Activated CD8-positive, alpha-beta T cell treated with anti-CD3 and anti-CD28 coated beads, Interleukin-2, amount 10 ng/mL, durations not matched to agents 7 days and 5 days (primary cell): Measurements from ENCODE around the gene DLG2. TPM values are rescaled to one million over a fixed set of nuclear protein-coding genes. Genes with fewer than 3 reads are reported as not detected.

Experiments used
- ATAC-seq: fragments of 150-1000 bp; cut with Tn5 transposase; one replicate; pipeline ENCODE4 v1.10.0; 2021; ENCODE audit warnings: moderate library complexity
- CTCF ChIA-PET: fragments of 350-600 bp; sonication (Branson Sonifier 250); formaldehyde crosslinking; loops from one replicate; lab custom pipeline; 2021; ENCODE audit warnings: antibody characterized with exemption; lab: Charles Lee
- POLR2A ChIA-PET: fragments of 350-600 bp; sonication (Branson Sonifier 250); formaldehyde crosslinking; loops from one replicate; lab custom pipeline; 2021; ENCODE audit warnings: antibody characterized with exemption; lab: Charles Lee
- DNase-seq: peaks from one replicate; pipeline ENCODE4 v3.0.0-alpha.2; 2020
- H3K27ac Mint-ChIP-seq: one replicate; pipeline ENCODE4 v1.8.0; 2021; ENCODE audit warnings: mild to moderate bottlenecking, mixed read lengths
- H3K27me3 Mint-ChIP-seq: one replicate; pipeline ENCODE4 v1.8.0; 2021; ENCODE audit warnings: low read depth, mixed read lengths
- H3K36me3 Mint-ChIP-seq: one replicate; pipeline ENCODE4 v1.8.0; 2021; ENCODE audit warnings: low read depth, mixed read lengths
- H3K4me1 Mint-ChIP-seq: one replicate; pipeline ENCODE4 v1.8.0; 2021; ENCODE audit warnings: low read depth, mixed read lengths
- H3K4me3 Mint-ChIP-seq: one replicate; pipeline ENCODE4 v1.8.0; 2021; ENCODE audit warnings: mild to moderate bottlenecking, mixed read lengths
- H3K9me3 Mint-ChIP-seq: one replicate; pipeline ENCODE4 v1.8.0; 2022; ENCODE audit warnings: mixed read lengths; ENCODE audit not compliant: insufficient read depth
- total RNA-seq, 2 experiments: library from RNA; stranded (reverse); gene quantifications; one replicate each; pipeline ENCODE4 v1.2.3, GENCODE V29; 2021

Gene DLG2
- total RNA-seq, 2 experiments from 2014 or later: 1.3 to 1.6 TPM

- CTCF ChIA-PET: no interaction called here
- Mint-ChIP-seq H3K27me3 (no peaks in the 10 kb centered on the region), H3K4me1 (no peaks in the 10 kb centered on the region), H3K4me3 (no peak overlapping the region), H3K27ac (no peak overlapping the region), H3K9me3 (no peaks in the 10 kb centered on the region), H3K36me3 (no peaks in the 10 kb centered on the region)
- no peak for DNase-seq
- POLR2A ChIA-PET: no interaction called here
- no peak for ATAC-seq
Measured at GRCh38 chr11:84496122-84496521, 1131.0 kb downstream of the DLG2 start.

DNA sequence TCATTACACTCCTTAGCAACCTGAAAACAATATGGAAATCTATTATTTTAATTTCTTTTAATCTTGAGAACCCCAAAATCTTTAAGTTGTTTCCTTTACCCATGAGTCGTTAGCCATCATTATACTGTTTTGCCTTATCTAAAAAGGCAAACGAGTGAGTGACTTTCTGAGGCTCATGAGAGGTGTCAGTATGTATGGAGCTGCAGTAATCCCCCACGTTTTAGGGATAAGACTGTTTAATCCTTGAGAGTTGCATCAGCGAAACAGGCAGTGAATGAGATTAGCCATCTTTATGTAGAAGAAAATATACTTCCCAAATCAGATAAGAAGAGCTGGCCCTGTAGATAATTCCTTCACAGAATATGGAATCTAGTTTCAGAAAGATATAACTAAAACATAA is 1147.0 kb downstream of the DLG2 start:
- ChIA-PET POLR2A (no interaction called here), CTCF (no interaction called here)
- DNase-seq (no peak), ATAC-seq (no peak)
- Mint-ChIP-seq H3K36me3 (no peaks in the 10 kb centered on the region), H3K9me3 (peaks cover 13% of the 10 kb centered on the region), H3K4me3 (no peak overlapping the region), H3K27me3 (no peaks in the 10 kb centered on the region), H3K4me1 (no peaks in the 10 kb centered on the region), H3K27ac (no peak overlapping the region)

DNA sequence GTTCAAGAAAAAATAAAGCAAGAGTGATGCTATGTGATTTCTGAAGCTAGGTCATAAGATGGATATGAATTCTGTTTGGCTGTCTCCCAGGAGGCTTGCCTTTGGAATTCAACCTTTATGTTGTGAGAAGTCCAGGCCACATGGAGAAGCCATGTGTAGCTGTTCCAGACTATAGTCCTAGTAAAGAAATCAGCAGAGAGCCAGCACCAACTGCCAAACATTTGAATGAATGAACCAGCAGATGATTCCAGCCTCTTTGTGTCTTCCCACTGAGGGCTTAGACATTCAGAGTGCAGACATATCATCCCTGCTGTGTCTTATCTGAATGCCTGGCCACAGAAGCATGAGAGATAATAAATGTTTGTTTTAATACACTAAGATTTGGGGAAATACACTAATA is 1150.6 kb downstream of the DLG2 start:
- ChIA-PET POLR2A (no interaction called here), CTCF (no interaction called here)
- H3K9me3 Mint-ChIP-seq: peaks cover 11% of the 10 kb centered on the region
- H3K4me3 Mint-ChIP-seq: no peak overlapping the region
- ATAC-seq (no peak), DNase-seq (no peak)
- no peaks in the 10 kb centered on the region for H3K36me3 Mint-ChIP-seq
- no peaks in the 10 kb centered on the region for H3K27me3 Mint-ChIP-seq
- H3K27ac Mint-ChIP-seq: no peak overlapping the region
- no peaks in the 10 kb centered on the region for H3K4me1 Mint-ChIP-seq

DNA sequence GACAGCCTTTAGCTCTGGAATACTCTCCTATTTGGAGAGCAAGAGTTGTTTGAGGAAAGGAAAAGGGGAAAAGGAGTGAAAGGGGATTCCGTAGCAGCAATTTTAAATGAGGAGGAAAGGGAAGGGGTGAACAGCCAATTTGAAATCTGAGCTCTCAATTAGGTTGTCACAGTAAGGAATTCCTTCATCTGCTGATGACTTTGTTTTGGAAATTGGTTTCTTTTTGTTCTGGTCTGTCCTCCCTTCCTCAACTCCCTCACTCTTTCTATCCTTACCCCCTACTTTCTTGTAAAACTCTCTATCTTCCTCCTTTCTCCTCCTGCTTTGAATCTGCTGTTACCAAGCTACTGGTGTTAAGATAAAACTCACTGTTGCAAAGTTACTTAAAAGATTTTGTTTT is 1155.6 kb downstream of the DLG2 start:
- ATAC-seq: no peak

DNA sequence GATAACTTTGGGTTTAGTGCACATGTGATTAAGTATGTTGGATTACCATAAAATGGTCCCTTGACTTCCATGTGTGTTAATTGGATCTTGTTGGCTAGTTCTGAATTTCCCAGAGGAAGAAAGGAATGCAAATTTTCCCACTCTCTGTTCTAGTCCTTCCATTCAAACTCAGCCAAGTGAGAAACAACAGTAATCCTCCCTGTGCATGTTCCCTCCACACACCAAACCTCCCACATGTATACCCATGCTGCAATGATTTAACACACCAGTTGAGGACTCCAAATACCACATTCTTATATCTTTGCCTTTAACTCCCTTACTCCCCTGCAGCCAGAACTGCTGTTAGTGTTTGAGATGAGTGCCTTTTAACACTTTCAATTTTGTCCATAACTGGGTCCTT is 1158.9 kb downstream of the DLG2 start:
- H3K36me3 Mint-ChIP-seq: no peaks in the 10 kb centered on the region
- CTCF ChIA-PET: no interaction called here
- DNase-seq (no peak), ATAC-seq (no peak)
- no peaks in the 10 kb centered on the region for H3K9me3 Mint-ChIP-seq
- H3K27ac Mint-ChIP-seq: no peak overlapping the region
- no peaks in the 10 kb centered on the region for H3K4me1 Mint-ChIP-seq
- POLR2A ChIA-PET: no interaction called here
- H3K27me3 Mint-ChIP-seq: no peaks in the 10 kb centered on the region
- H3K4me3 Mint-ChIP-seq: no peak overlapping the region

More for the DNA sequence above, 1155.6 kb downstream of the DLG2 start:
- DNase-seq: no peak
- CTCF ChIA-PET: no interaction called here
- no peaks in the 10 kb centered on the region for H3K4me1 Mint-ChIP-seq
- H3K36me3 Mint-ChIP-seq: no peaks in the 10 kb centered on the region
- H3K9me3 Mint-ChIP-seq: peaks cover 3% of the 10 kb centered on the region
- POLR2A ChIA-PET: no interaction called here
- H3K27me3 Mint-ChIP-seq: no peaks in the 10 kb centered on the region
- H3K27ac Mint-ChIP-seq: no peak overlapping the region
- no peak overlapping the region for H3K4me3 Mint-ChIP-seq

DNA sequence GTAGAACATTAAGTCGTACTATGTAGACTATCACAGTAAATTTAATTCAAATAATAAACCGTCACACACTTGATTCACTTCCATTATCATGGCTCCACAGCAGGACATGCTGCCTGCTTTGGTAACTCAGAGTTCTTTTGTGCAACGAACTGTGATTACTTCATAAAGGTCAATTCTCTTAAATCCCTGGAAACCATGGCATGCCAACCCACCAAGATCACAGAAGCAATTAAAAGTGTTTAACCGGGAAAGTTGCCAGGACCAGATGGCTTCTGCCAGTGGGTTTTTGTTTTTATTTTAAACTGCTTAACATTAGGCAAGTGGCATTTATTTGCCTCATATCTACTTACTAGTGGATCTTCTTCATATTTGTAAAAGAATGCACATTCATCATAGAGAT is 1162.1 kb downstream of the DLG2 start:
- ChIA-PET POLR2A (no interaction called here), CTCF (no interaction called here)
- no peak for ATAC-seq
- DNase-seq: no peak
- Mint-ChIP-seq H3K9me3 (peaks cover 7% of the 10 kb centered on the region), H3K27ac (no peak overlapping the region), H3K27me3 (no peaks in the 10 kb centered on the region), H3K4me3 (no peak overlapping the region), H3K36me3 (no peaks in the 10 kb centered on the region), H3K4me1 (no peaks in the 10 kb centered on the region)

DNA sequence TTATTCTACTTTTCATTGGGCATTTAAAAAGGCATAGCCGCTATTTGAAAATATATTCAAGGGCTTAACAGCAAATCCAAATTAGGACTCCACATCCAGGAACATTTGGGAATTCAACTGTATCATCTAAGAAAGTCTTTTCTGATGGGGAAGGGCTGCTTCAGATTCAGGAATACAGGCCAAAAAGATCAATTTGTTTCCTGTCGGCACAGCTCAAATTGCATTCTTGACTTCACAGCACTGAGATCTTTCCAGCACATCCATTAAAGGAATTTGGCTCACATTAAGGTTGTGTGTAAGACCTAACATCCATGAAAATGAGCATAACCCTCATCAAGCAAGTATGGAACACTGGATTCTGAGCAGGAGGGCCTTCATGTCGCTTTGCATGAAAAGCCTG is 1171.5 kb downstream of the DLG2 start:
- Mint-ChIP-seq H3K27ac (no peak overlapping the region), H3K4me1 (no peaks in the 10 kb centered on the region), H3K36me3 (no peaks in the 10 kb centered on the region), H3K27me3 (no peaks in the 10 kb centered on the region), H3K4me3 (no peak overlapping the region), H3K9me3 (peaks cover 3% of the 10 kb centered on the region)
- POLR2A ChIA-PET: no interaction called here
- CTCF ChIA-PET: no interaction called here
- no peak for ATAC-seq
- DNase-seq: no peak

GRCh38 chr11:84452211-84452610 is 1174.9 kb downstream of the DLG2 start:
- H3K27ac Mint-ChIP-seq: no peak overlapping the region
- DNase-seq: no peak
- H3K9me3 Mint-ChIP-seq: peaks cover 3% of the 10 kb centered on the region
- H3K4me1 Mint-ChIP-seq: no peaks in the 10 kb centered on the region
- ChIA-PET POLR2A (no interaction called here), CTCF (no interaction called here)
- H3K27me3 Mint-ChIP-seq: no peaks in the 10 kb centered on the region
- no peak for ATAC-seq
- no peaks in the 10 kb centered on the region for H3K36me3 Mint-ChIP-seq
- no peak overlapping the region for H3K4me3 Mint-ChIP-seq

DNA sequence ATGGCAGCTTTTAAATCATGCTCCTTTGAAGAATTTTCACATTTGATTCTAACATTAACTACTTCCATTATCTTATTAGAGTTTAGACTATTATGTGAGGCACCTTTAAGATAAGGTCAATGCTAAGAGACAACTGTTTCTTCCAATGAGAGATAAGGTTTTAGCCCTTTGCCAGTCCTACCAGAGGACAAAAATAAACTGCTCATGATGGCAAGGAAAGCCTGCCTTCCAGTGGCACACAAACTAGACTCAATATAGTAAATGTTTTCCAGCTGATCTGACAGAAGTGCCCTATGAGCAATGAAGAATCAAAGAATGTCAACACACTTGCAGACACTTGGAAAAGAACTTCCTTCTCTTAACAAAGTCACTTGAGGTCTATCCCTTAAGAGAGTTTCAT is 1188.6 kb downstream of the DLG2 start:
- DNase-seq (no peak), ATAC-seq (no peak)
- POLR2A ChIA-PET: no interaction called here
- no peaks in the 10 kb centered on the region for H3K27me3 Mint-ChIP-seq
- CTCF ChIA-PET: no interaction called here
- no peaks in the 10 kb centered on the region for H3K36me3 Mint-ChIP-seq
- no peak overlapping the region for H3K27ac Mint-ChIP-seq
- H3K4me3 Mint-ChIP-seq: no peak overlapping the region
- H3K4me1 Mint-ChIP-seq: no peaks in the 10 kb centered on the region
- peaks cover 4% of the 10 kb centered on the region for H3K9me3 Mint-ChIP-seq

GRCh38 chr11:84437071-84437980 is 1189.8 kb downstream of the DLG2 start:
- POLR2A ChIA-PET: no interaction called here
- DNase-seq (no peak), ATAC-seq (no peak)
- CTCF ChIA-PET: no interaction called here
- Mint-ChIP-seq H3K27me3 (no peaks in the 10 kb centered on the region), H3K4me1 (no peaks in the 10 kb centered on the region), H3K36me3 (no peaks in the 10 kb centered on the region), H3K4me3 (no peak overlapping the region), H3K9me3 (peaks cover 4% of the 10 kb centered on the region), H3K27ac (no peak overlapping the region)

- Mint-ChIP-seq H3K4me1 (no peaks in the 10 kb centered on the region), H3K4me3 (no peak overlapping the region)
- CTCF ChIA-PET: no interaction called here
Measured at GRCh38 chr11:84430661-84431060, 1196.5 kb downstream of the DLG2 start.

GRCh38 chr11:84425673-84426072 is 1201.5 kb downstream of the DLG2 start:
- ChIA-PET POLR2A (no interaction called here), CTCF (no interaction called here)
- H3K4me1 Mint-ChIP-seq: no peaks in the 10 kb centered on the region

More at GRCh38 chr11:84430661-84431060, 1196.5 kb downstream of the DLG2 start:
- H3K9me3 Mint-ChIP-seq: peaks cover 6% of the 10 kb centered on the region
- ATAC-seq: no peak
- H3K36me3 Mint-ChIP-seq: no peaks in the 10 kb centered on the region
- no peaks in the 10 kb centered on the region for H3K27me3 Mint-ChIP-seq
- no peak for DNase-seq
- no peak overlapping the region for H3K27ac Mint-ChIP-seq
- POLR2A ChIA-PET: no interaction called here

More at GRCh38 chr11:84425673-84426072, 1201.5 kb downstream of the DLG2 start:
- H3K9me3 Mint-ChIP-seq: peaks cover 18% of the 10 kb centered on the region
- ATAC-seq (no peak), DNase-seq (no peak)
- no peaks in the 10 kb centered on the region for H3K27me3 Mint-ChIP-seq
- H3K27ac Mint-ChIP-seq: no peak overlapping the region
- H3K36me3 Mint-ChIP-seq: no peaks in the 10 kb centered on the region
- H3K4me3 Mint-ChIP-seq: no peak overlapping the region
